K562 (cell line): ENCODE results near the gene APBA2. TPM values are rescaled to one million over a fixed set of nuclear protein-coding genes. Genes with fewer than 3 reads are reported as not detected.

Experiments
- ATAC-seq: fragments of 200-7000 bp; cut with Tn5 transposase; 3 replicates; pipeline ENCODE4 v1.9.1; 2020; ENCODE audit warnings: moderate library complexity
- BruUV-seq: library from RNA; stranded (reverse); fragments of 400-500 nt; replicated peaks from 2 replicates; lab custom pipeline; 2021; lab: Mats Ljungman, UMichigan
- CTCF ChIA-PET: fragments of 300-600 bp; formaldehyde crosslinking; extraction: SDS; loops from one replicate; lab custom pipeline; 2021; ENCODE audit warnings: low intra/inter-chr PET ratio; lab: Yijun Ruan, JAX
- POLR2A ChIA-PET: fragments of 300-600, 350-650 bp; sonication (Branson Sonifier 250); formaldehyde crosslinking; extraction: SDS; loops from one replicate; lab custom pipeline; 2021; ENCODE audit warnings: antibody characterized with exemption, inconsistent platforms; lab: Yijun Ruan, JAX
- DNase-seq, 4 experiments: peaks; one replicate each; pipeline versions ENCODE4 v3.0.0 to v3.0.0-alpha.2; 2011 to 2018; ENCODE audit warnings: low spot score in 3 of 4, mixed read lengths in 3 of 4; ENCODE audit errors: extremely low read depth in 1 of 4
- FAIRE-seq: peaks from 2 replicates; lab custom pipeline; 2011; peaks lifted over from hg19 to GRCh38; lab: Jason Lieb, UNC
- H2AFZ ChIP-seq: 2 replicates; pipeline ENCODE4 v1.6.0; 2011; ENCODE audit warnings: low read depth, low read length, control low read depth, inconsistent platforms
- H3K27ac ChIP-seq: fragments of 200-600 bp; 3 replicates; pipeline ENCODE4 v1.8.0; 2011; ENCODE audit warnings: low read depth, mild to moderate bottlenecking, control low read depth, inconsistent platforms, low read length, moderate library complexity, mixed read lengths; ENCODE audit errors: extremely low read depth
- H3K27me3 ChIP-seq, 2 experiments: fragments of 300-600 bp in 1 of 2; 2 replicates in 1 of 2; 3 replicates in 1 of 2; pipeline versions ENCODE4 v1.6.0 to v1.8.0; 2011; ENCODE audit warnings: inconsistent platforms in 2 of 2, low read length in 2 of 2, mild to moderate bottlenecking in 1 of 2, mixed read lengths in 1 of 2, moderate library complexity in 1 of 2; ENCODE audit not compliant: control insufficient read depth in 2 of 2, insufficient read depth in 2 of 2
- H3K36me3 ChIP-seq: fragments of 300-600 bp; 3 replicates; pipeline ENCODE4 v1.8.0; 2011; ENCODE audit warnings: mild to moderate bottlenecking, low read length, inconsistent platforms; ENCODE audit not compliant: control insufficient read depth, insufficient read depth
- H3K4me1 ChIP-seq, 2 experiments: fragments of 200-600 bp in 1 of 2; replicated peaks in 1 of 2; 2 replicates in 1 of 2; 3 replicates in 1 of 2; pipeline versions ENCODE4 v1.5.1 to v1.8.0; 2011; ENCODE audit warnings: inconsistent platforms in 2 of 2, low read length in 2 of 2, mild to moderate bottlenecking in 1 of 2, mixed read lengths in 1 of 2, moderate library complexity in 1 of 2; ENCODE audit not compliant: control insufficient read depth in 2 of 2, insufficient read depth in 2 of 2
- H3K4me2 ChIP-seq: 2 replicates; pipeline ENCODE4 v1.6.1; 2011; ENCODE audit warnings: low read length, control low read depth, inconsistent platforms, mixed read lengths; ENCODE audit not compliant: insufficient read depth
- H3K4me3 ChIP-seq: fragments of 200-600 bp; sonication (generic), shearing (Covaris generic); 2 replicates; pipeline ENCODE4 v1.5.1; 2016; ENCODE audit warnings: control low read depth, inconsistent platforms
- H3K79me2 ChIP-seq: fragments of 200-600 bp; 3 replicates; pipeline ENCODE4 v1.8.0; 2011; ENCODE audit warnings: low read length, inconsistent platforms; ENCODE audit not compliant: control insufficient read depth, insufficient read depth
- H3K9ac ChIP-seq, 2 experiments: 2 replicates each; pipeline versions ENCODE4 v1.6.0 to v1.6.1; 2011; ENCODE audit warnings: low read depth in 2 of 2, low read length in 2 of 2, control low read depth in 1 of 2, inconsistent platforms in 1 of 2, mild to moderate bottlenecking in 1 of 2, mixed read lengths in 1 of 2; ENCODE audit not compliant: insufficient read depth in 1 of 2
- H3K9me1 ChIP-seq: one replicate; pipeline ENCODE4 v1.6.0; 2011; ENCODE audit warnings: inconsistent platforms, mild to moderate bottlenecking, low read length, moderate library complexity; ENCODE audit not compliant: control insufficient read depth, insufficient read depth
- H3K9me3 ChIP-seq: replicated peaks from 2 replicates; pipeline ENCODE4 v1.5.1; 2011; ENCODE audit warnings: low read depth, low read length, inconsistent platforms; ENCODE audit not compliant: control insufficient read depth, insufficient read depth
- H4K20me1 ChIP-seq: replicated peaks from 2 replicates; pipeline ENCODE4 v1.6.1; 2011; ENCODE audit warnings: low read length, inconsistent platforms, mixed read lengths; ENCODE audit not compliant: control insufficient read depth, insufficient read depth
- MYNN ChIP-seq, 2 experiments: sonication (generic); formaldehyde crosslinking in 1 of 2; IDR thresholded peaks; 2 replicates each; pipeline versions ENCODE4 v1.5.0 to v1.6.1; 2016 to 2020; ENCODE audit warnings: antibody characterized with exemption in 1 of 2, missing genetic modification reagents in 1 of 2
- NKRF ChIP-seq: fragments of 450-650 bp; IDR thresholded peaks from 2 replicates; pipeline ENCODE4 v1.6.1; 2016; ENCODE audit warnings: borderline replicate concordance
- STAG1 ChIP-seq: sonication (generic); formaldehyde crosslinking; IDR thresholded peaks from 2 replicates; pipeline ENCODE4 v1.5.0; 2020; ENCODE audit warnings: missing genetic modification reagents, borderline replicate concordance
- ZNF197 ChIP-seq: fragments of 200-800 bp; sonication (Bioruptor generic); IDR thresholded peaks from 2 replicates; pipeline ENCODE4 v1.6.1; 2016; ENCODE audit warnings: low read depth, missing genetic modification characterization, missing compliant biosample characterization
- WGBS: fragments of 100-300 bp; shearing (Covaris generic); methylation state at CpG from one replicate; pipeline ENCODE4 v1.1.6; 2016; ENCODE audit warnings: low coverage, mixed read lengths; ENCODE audit not compliant: insufficient coverage; ENCODE audit errors: missing lambda C conversion rate; 5-methylcytosine and 5-hydroxymethylcytosine counted together
- in situ Hi-C: fragments of 300-500 bp; cut with MboI; formaldehyde crosslinking; loops from 4 replicates; pipeline ENCODE4 v1.15.0; 2018; ENCODE audit warnings: inconsistent platforms, mixed read lengths
- intact Hi-C: fragments of 100-400 bp; cut with micrococcal nuclease; formaldehyde crosslinking; loops from 2 replicates; pipeline ENCODE4 v1.14.2; 2022
- polyA plus RNA-seq, 8 experiments: library from polyadenylated mRNA; depleted of rRNA in 4 of 8; stranded (reverse) in 5 of 8; unstranded in 3 of 8; fragments of >200 nt; fragmentation: Nextera tagmentation in 2 of 8; fragmentation: Illumina TruSeq in 1 of 8; extraction: Ambion mirVana in 2 of 8; extraction: Trizol in 1 of 8; gene quantifications; 2 replicates each; pipeline versions ENCODE4 v1.2.1 to v1.2.3, GENCODE V29; 2011 to 2014; ENCODE audit warnings: inconsistent platforms in 1 of 8, missing spikeins in 1 of 8
- total RNA-seq, 7 experiments: library from RNA; depleted of rRNA in 6 of 7; stranded (reverse); fragments of >200 nt in 6 of 7; fragmentation: Illumina TruSeq in 2 of 7; extraction: Trizol in 2 of 7; gene quantifications; 2 replicates each; pipeline versions ENCODE4 v1.2.1 to v1.2.3, GENCODE V29; 2011 to 2021; ENCODE audit warnings: low replicate concordance in 1 of 7

APBA2 gene
- total and polyA plus RNA-seq, 9 of the 15 experiments (the other 6 are each of a cell fraction or from before 2014, with no cell fraction given): 0.24 to 40.9 (median 25.2) TPM

- TF ChIP-seq STAG1 (CRISPR knock-in tag): no peak
- TF ChIP-seq, all 486 proteins: peak for 0
Observed at GRCh38 chr15:28919679-28920655, 34.2 kb downstream of the APBA2 start (continued).

- Histone ChIP-seq H3K9me1 (no peaks in the 10 kb centered on the region), H3K4me3 (no peak overlapping the region), H3K4me1 (peaks cover 16 to 26% of the 10 kb centered on the region in 2 experiments), H2AFZ (no peak overlapping the region), H3K27ac (no peak overlapping the region), H3K9ac (no peak overlapping the region), H3K4me2 (no peak overlapping the region), H3K79me2 (peaks cover 39% of the 10 kb centered on the region; the same call in 2 of the 3 replicates), H3K9me3 (no peaks in the 10 kb centered on the region; the same call in 1 of the 2 replicates), H3K27me3 (no peaks in the 10 kb centered on the region), H4K20me1 (no peaks in the 10 kb centered on the region; the same call in 1 of the 2 replicates), H3K36me3 (peaks cover 14% of the 10 kb centered on the region; the same call in 2 of the 3 replicates)
- TF ChIP-seq MYNN (IDR thresholded peaks at IDR 0.05) (no peak), MYNN (CRISPR knock-in tag; IDR thresholded peaks at IDR 0.05) (no peak), ZNF197 (CRISPR knock-in tag) (no peak), NKRF (no peak)
- WGBS: 50% methylated on average over 5 of the region's 5 CpGs
- no TSS peak for BruUV-seq
- ChIA-PET POLR2A (interaction anchor here (0.8 to 1.9 kb wide), 4 partner anchors 9 to 50 kb away, joined by 3 to 8 read pairs (median 4); no protein-coding TSS in a partner anchor), CTCF (no interaction called here)
- in situ Hi-C loops: no loop called here
- intact Hi-C loops: no loop called here
- FAIRE-seq: peak; percentile 29
- no peak for DNase-seq
- ATAC-seq: no peak
Observed at GRCh38 chr15:28920781-28921331, 35.1 kb downstream of the APBA2 start.
